OCI-LY7 (cell line): Measurements from ENCODE around the gene TMEM132E.

ENCODE experiments used
- EZH2phosphoT487 ChIP-seq: fragments of 200-600 bp; sonication (generic); IDR thresholded peaks from 2 replicates; pipeline ENCODE4 v1.6.1; 2018; ENCODE audit warnings: low read depth, borderline replicate concordance, mild to moderate bottlenecking, mixed run types, antibody characterized with exemption, low read length, moderate library complexity, mixed read lengths
- TF ChIP-seq, protein P1 (sequence below): fragments of 200-600 bp; sonication (generic); conservative IDR thresholded peaks from 2 replicates; pipeline ENCODE4 v1.5.1; 2014; ENCODE audit warnings: mild to moderate bottlenecking, antibody characterized with exemption, low read length, moderate library complexity, mixed read lengths

DNA sequence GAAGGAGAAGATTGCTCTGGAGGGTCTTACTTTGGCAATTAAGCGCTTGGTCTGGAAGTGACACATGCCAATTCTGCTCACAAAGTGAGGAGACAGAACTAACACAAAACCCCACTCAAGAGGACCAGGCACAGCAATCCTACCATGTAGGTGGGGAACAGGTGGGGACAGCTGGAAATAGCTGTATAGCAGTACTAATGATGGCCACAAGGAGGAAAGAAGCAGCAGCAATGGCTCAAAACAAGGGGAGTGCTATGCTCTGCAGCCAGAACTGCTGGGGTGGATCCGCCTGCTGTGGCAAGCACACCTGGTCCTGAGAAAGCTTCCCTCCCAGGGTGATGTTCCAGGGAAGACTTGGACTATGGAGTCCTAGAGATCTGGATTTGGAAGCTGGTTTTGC lies 17.0 kb upstream of the TMEM132E start:
- TF ChIP-seq, protein P1, sequence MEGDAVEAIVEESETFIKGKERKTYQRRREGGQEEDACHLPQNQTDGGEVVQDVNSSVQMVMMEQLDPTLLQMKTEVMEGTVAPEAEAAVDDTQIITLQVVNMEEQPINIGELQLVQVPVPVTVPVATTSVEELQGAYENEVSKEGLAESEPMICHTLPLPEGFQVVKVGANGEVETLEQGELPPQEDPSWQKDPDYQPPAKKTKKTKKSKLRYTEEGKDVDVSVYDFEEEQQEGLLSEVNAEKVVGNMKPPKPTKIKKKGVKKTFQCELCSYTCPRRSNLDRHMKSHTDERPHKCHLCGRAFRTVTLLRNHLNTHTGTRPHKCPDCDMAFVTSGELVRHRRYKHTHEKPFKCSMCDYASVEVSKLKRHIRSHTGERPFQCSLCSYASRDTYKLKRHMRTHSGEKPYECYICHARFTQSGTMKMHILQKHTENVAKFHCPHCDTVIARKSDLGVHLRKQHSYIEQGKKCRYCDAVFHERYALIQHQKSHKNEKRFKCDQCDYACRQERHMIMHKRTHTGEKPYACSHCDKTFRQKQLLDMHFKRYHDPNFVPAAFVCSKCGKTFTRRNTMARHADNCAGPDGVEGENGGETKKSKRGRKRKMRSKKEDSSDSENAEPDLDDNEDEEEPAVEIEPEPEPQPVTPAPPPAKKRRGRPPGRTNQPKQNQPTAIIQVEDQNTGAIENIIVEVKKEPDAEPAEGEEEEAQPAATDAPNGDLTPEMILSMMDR = peak; percentile 52
- TF ChIP-seq EZH2phosphoT487 = no peak
